Fibroblast of skin of abdomen (primary cell): Measurements from ENCODE around the gene CRADD.
"Not testable (repeated sequence)": the region's sequence is repeated elsewhere in the genome, so short reads cannot be mapped to it uniquely, and the experiment has no call there.

ENCODE experiments used
- DNase-seq: peaks from one replicate; pipeline ENCODE4 v3.0.0-alpha.2; 2013

CRADD gene

GRCh38 chr12:93738199-93739058 lies 61.3 kb downstream of the CRADD start:
- no peak for DNase-seq

- no peak for DNase-seq
These were observed 63.6 kb downstream of the CRADD start for GRCh38 chr12:93740751-93741150.

GRCh38 chr12:93741659-93742109 lies 64.5 kb downstream of the CRADD start:
- DNase-seq: no peak

- DNase-seq: peak; percentile 70
These were observed 65.1 kb downstream of the CRADD start for GRCh38 chr12:93742110-93742934.

GRCh38 chr12:93743229-93743998 lies 66.2 kb downstream of the CRADD start:
- no peak for DNase-seq

GRCh38 chr12:93743999-93744689 lies 67.0 kb downstream of the CRADD start:
- no peak for DNase-seq

GRCh38 chr12:93745286-93745685 lies 68.1 kb downstream of the CRADD start:
- no peak for DNase-seq

GRCh38 chr12:93746572-93747168 lies 69.5 kb downstream of the CRADD start:
- no peak for DNase-seq

GRCh38 chr12:93748672-93749383 lies 71.7 kb downstream of the CRADD start:
- DNase-seq: no peak

GRCh38 chr12:93749515-93749914 lies 72.3 kb downstream of the CRADD start:
- DNase-seq: no peak

- DNase-seq: no peak
These were observed 72.9 kb downstream of the CRADD start for GRCh38 chr12:93750056-93750455.

- DNase-seq: peak; percentile 51
These were observed 74.9 kb downstream of the CRADD start for GRCh38 chr12:93751864-93752610.

- DNase-seq: no peak
These were observed 76.1 kb downstream of the CRADD start for GRCh38 chr12:93753285-93753684.

- DNase-seq: no peak
These were observed 76.8 kb downstream of the CRADD start for GRCh38 chr12:93753838-93754429.

GRCh38 chr12:93754859-93755258 lies 77.7 kb downstream of the CRADD start:
- DNase-seq: not testable (repeated sequence)

- no peak for DNase-seq
These were observed 79.1 kb downstream of the CRADD start for GRCh38 chr12:93756288-93756687.

GRCh38 chr12:93757792-93758694 lies 80.9 kb downstream of the CRADD start:
- no peak for DNase-seq

- DNase-seq: no peak
These were observed 81.7 kb downstream of the CRADD start for GRCh38 chr12:93758801-93759373.
